ENCODE data around the gene LRCH1.

GRCh38 chr13:46542833-46543232 is 10.1 kb upstream of the LRCH1 start:
- TF ChIP-seq CTCF (IDR thresholded peaks at IDR 0.05) (no peak), POLR2A (IDR thresholded peaks at IDR 0.05) (no peak)
